SK-N-SH treated with all-trans-retinoic acid at 6 μM for 48 hours (cell line): ENCODE data around the gene TMEM161A.
"Not testable (repeated sequence)": the region's sequence is repeated elsewhere in the genome, so short reads cannot be mapped to it uniquely, and the experiment has no call there.

Experiments used
- ATAC-seq: fragments of 200-7000 bp; cut with Tn5 transposase; 3 replicates; pipeline ENCODE4 v1.9.1; 2020; ENCODE audit warnings: mild to moderate bottlenecking, moderate library complexity
- ARNTL ChIP-seq: fragments of 450-650 bp; formaldehyde crosslinking; IDR thresholded peaks from 2 replicates; pipeline ENCODE4 v1.5.0; 2020; ENCODE audit warnings: low read depth, mild to moderate bottlenecking, moderate library complexity, borderline replicate concordance
- BACH2 ChIP-seq: fragments of 250-450 bp; sonication (Bioruptor Pico); IDR thresholded peaks from 2 replicates; pipeline ENCODE4 v1.9.0; 2021; ENCODE audit warnings: mild to moderate bottlenecking, borderline replicate concordance
- CREB5 ChIP-seq: fragments of 250-450 bp; sonication (Bioruptor Pico); IDR thresholded peaks from 2 replicates; pipeline ENCODE4 v1.5.1; 2020; ENCODE audit warnings: low read depth, mild to moderate bottlenecking, moderate library complexity
- CSDC2 ChIP-seq: fragments of 250-450 bp; sonication (Bioruptor Pico); IDR thresholded peaks from 2 replicates; pipeline ENCODE4 v1.5.0; 2020; ENCODE audit warnings: mild to moderate bottlenecking, moderate library complexity
- CSRNP3 ChIP-seq: fragments of 250-450 bp; sonication (Bioruptor Pico); IDR thresholded peaks from 2 replicates; pipeline ENCODE4 v1.5.1; 2021; ENCODE audit warnings: mild to moderate bottlenecking, moderate library complexity
- GLIS3 ChIP-seq: fragments of 250-450 bp; sonication (Bioruptor Pico); IDR thresholded peaks from 2 replicates; pipeline ENCODE4 v1.5.0; 2020; ENCODE audit warnings: mild to moderate bottlenecking, moderate library complexity
- ISL1 ChIP-seq: fragments of 250-450 bp; sonication (Bioruptor Pico); IDR thresholded peaks from 2 replicates; pipeline ENCODE4 v2.1.2; 2022; ENCODE audit warnings: mild to moderate bottlenecking, moderate library complexity
- OSR1 ChIP-seq: fragments of 250-450 bp; sonication (Bioruptor Pico); IDR thresholded peaks from 2 replicates; pipeline ENCODE4 v1.8.0; 2022; ENCODE audit warnings: moderate library complexity, mild to moderate bottlenecking, inconsistent platforms
- PATZ1 ChIP-seq: fragments of 250-450 bp; sonication (Bioruptor Pico); IDR thresholded peaks from 2 replicates; pipeline ENCODE4 v1.8.0; 2020; ENCODE audit warnings: mild to moderate bottlenecking, moderate library complexity, borderline replicate concordance
- POU6F1 ChIP-seq: fragments of 250-450 bp; sonication (Bioruptor Pico); IDR thresholded peaks from 2 replicates; pipeline ENCODE4 v1.8.0; 2021; ENCODE audit warnings: low read depth, mild to moderate bottlenecking, moderate library complexity, borderline replicate concordance
- PPARA ChIP-seq: fragments of 250-450 bp; sonication (Bioruptor Pico); IDR thresholded peaks from 2 replicates; pipeline ENCODE4 v1.5.0; 2020; ENCODE audit warnings: mild to moderate bottlenecking, borderline replicate concordance
- RARB ChIP-seq: fragments of 250-450 bp; sonication (Bioruptor Pico); IDR thresholded peaks from 2 replicates; pipeline ENCODE4 v1.8.0; 2021; ENCODE audit warnings: mild to moderate bottlenecking, moderate library complexity
- SNAI2 ChIP-seq: fragments of 250-450 bp; sonication (Bioruptor Pico); IDR thresholded peaks from 2 replicates; pipeline ENCODE4 v1.5.0; 2020; ENCODE audit warnings: mild to moderate bottlenecking, moderate library complexity
- TOX ChIP-seq: fragments of 250-450 bp; sonication (Bioruptor Pico); IDR thresholded peaks from 2 replicates; pipeline ENCODE4 v1.8.0; 2021; ENCODE audit warnings: mild to moderate bottlenecking, moderate library complexity, borderline replicate concordance
- TSHZ2 ChIP-seq: fragments of 250-450 bp; sonication (Bioruptor Pico); IDR thresholded peaks from 2 replicates; pipeline ENCODE4 v1.5.0; 2020; ENCODE audit warnings: mild to moderate bottlenecking, moderate library complexity
- ZC3H10 ChIP-seq: fragments of 250-450 bp; sonication (Bioruptor Pico); IDR thresholded peaks from 2 replicates; pipeline ENCODE4 v1.5.1; 2021; ENCODE audit warnings: mild to moderate bottlenecking, moderate library complexity
- ZFP3 ChIP-seq: fragments of 250-450 bp; sonication (Bioruptor Pico); IDR thresholded peaks from 2 replicates; pipeline ENCODE4 v1.5.0; 2020; ENCODE audit warnings: mild to moderate bottlenecking, moderate library complexity
- ZFP30 ChIP-seq: fragments of 450-650 bp; formaldehyde crosslinking; IDR thresholded peaks from 2 replicates; pipeline ENCODE4 v1.5.0; 2022; ENCODE audit warnings: mild to moderate bottlenecking, moderate library complexity
- ZNF70 ChIP-seq: fragments of 450-650 bp; formaldehyde crosslinking; IDR thresholded peaks from 2 replicates; pipeline ENCODE4 v1.5.0; 2020; ENCODE audit warnings: mild to moderate bottlenecking, moderate library complexity
- ZNF8 ChIP-seq: fragments of 450-650 bp; formaldehyde crosslinking; IDR thresholded peaks from 2 replicates; pipeline ENCODE4 v1.5.0; 2020; ENCODE audit warnings: mild to moderate bottlenecking, moderate library complexity

Gene TMEM161A

GRCh38 chr19:19103167-19103566 is 35.1 kb downstream of the TMEM161A start:
- no peak for ATAC-seq
- TF ChIP-seq ZFP3 (CRISPR knock-in tag) (no peak), PPARA (no peak), POU6F1 (CRISPR knock-in tag) (no peak), TOX (CRISPR knock-in tag) (no peak), SNAI2 (CRISPR knock-in tag) (no peak), ARNTL (no peak), OSR1 (no peak), BACH2 (no peak), ISL1 (no peak), TSHZ2 (no peak), ZNF70 (CRISPR knock-in tag) (no peak), CREB5 (CRISPR knock-in tag) (no peak), CSRNP3 (CRISPR knock-in tag) (no peak), RARB (CRISPR knock-in tag) (no peak), CSDC2 (CRISPR knock-in tag) (no peak), PATZ1 (CRISPR knock-in tag) (no peak), ZC3H10 (CRISPR knock-in tag) (no peak), ZNF8 (CRISPR knock-in tag) (no peak)

GRCh38 chr19:19102566-19102965 is 35.7 kb downstream of the TMEM161A start:
- not testable (repeated sequence) for ATAC-seq

GRCh38 chr19:19101540-19101939 is 36.7 kb downstream of the TMEM161A start:
- TF ChIP-seq TSHZ2: no peak
- no peak for TF ChIP-seq CSRNP3 (CRISPR knock-in tag)
- no peak for TF ChIP-seq ZC3H10 (CRISPR knock-in tag)
- no peak for TF ChIP-seq TOX (CRISPR knock-in tag)
- TF ChIP-seq ZFP30 (CRISPR knock-in tag): no peak
- TF ChIP-seq PPARA: no peak
- no peak for TF ChIP-seq ZNF70 (CRISPR knock-in tag)
- no peak for TF ChIP-seq GLIS3 (CRISPR knock-in tag)
- TF ChIP-seq RARB (CRISPR knock-in tag): no peak
- no peak for TF ChIP-seq PATZ1 (CRISPR knock-in tag)

More at GRCh38 chr19:19101540-19101939, 36.7 kb downstream of the TMEM161A start:
- no peak for ATAC-seq
